A549 treated with Mapracorat at 1 μM for 4 hours (cell line): Measurements from ENCODE around the gene DGKG. TPM values are rescaled to one million over a fixed set of nuclear protein-coding genes. Genes with fewer than 3 reads are reported as not detected.

Source experiments
- total RNA-seq: library from RNA; stranded (reverse); fragments of 200-300 nt; extraction: Qiagen RNA extraction; gene quantifications from 5 replicates; pipeline ENCODE4 v1.2.3, GENCODE V29; 2022

DGKG gene
- 5.7 to 11.4 TPM (median 7.2 TPM) in 5 replicates for total RNA-seq

DNA sequence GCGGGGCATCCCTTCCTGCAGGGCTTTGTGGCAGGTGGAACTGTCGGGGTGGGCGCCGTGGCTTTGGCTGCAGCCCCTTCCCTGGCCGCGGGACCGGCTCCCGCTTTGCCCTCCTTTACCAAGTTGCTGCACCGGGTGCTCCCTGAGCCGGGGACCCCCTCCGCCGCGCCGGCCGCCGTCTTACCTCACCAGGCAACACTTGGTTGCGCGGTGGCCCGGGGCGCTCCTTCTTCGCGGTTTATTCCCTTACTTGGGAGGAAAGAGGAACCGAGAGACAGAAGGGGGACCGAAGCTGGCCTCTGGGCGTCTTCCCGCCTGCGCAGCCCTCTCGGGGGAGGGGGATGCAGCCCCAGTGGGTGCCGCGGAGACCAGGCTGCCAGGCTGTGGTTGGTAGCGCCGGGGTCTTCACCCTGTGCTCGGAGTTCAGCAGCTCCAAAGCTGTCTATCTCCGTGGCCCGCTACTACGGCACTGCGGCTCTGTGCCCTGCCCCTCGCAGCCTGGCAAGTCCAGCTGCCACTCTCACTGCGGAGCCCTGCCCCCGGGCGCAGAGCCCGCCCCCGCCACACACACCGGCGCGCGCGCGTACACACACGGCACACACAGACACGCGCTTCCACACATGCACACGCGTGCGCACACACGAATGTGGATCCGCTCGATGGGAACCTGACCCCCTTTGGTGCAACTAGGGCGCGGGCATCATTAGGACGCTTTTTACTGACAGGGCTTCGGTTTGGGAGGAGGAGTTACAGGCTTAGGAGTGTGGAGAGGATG is at the start of gene DGKG:
Gene DGKG, minus strand, starts transcription at position 473 of the 775 bp plus-strand sequence. CDS start 41,775 bp downstream, outside the sequence.

DNA sequence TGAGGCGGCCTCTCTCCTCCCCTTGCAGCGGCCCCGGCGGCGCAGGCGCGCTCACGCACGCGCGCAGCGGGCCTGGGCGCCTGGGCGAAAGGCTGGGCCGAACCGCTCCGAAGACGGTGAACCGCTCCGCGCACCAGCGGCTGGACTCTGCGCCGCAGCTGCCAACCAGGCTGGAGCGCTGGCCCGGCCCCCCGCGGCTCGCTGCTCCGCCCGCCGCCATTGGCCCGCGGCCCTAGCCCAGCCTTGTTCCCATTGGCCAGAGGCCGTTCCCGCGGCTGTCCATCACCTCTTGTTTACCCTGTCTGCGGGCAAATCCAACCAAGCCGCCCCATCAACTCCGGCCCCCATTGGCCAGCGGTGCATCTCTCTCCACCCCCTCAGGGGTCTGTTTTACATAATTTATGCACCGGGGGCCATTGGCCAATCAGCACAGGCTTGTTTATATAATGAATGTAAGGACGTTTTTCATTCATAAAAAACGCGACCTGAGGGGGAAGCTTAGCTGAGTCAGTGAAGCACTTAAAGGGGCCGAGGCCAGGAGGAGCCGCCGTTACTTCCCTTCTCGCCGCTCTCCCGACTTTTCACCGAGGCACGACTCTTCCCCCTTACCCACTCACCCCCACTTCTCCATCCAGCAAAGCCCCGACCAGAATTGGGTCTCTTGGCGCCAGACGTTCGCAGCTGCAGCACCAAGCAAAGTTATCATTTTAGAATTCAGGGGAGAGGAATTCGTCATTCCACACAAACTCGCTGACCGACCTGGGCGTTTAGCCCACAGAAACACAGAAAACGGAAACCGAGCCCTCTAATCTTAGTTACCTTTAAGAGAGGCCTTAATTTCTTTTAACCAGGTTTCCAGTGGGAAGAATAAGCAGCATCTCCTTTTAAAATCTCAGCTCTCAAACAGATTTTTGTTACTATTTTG is 252.8 kb downstream of the DGKG start, which contains the start of gene ETV5:
Gene ETV5, minus strand, starts transcription at position 149 of the 925 bp plus-strand sequence. CDS start 3,221 bp downstream, outside the sequence.

Other genes with a start within 250 kb of the DGKG start
- gene CRYGS, start 182.1 kb upstream of the DGKG start, total RNA-seq = 0.80 to 0.95 TPM (median 0.83 TPM) in 5 replicates
- 5.4 to 7.5 TPM (median 6.6 TPM) in 5 replicates for gene TBCCD1, start 205.1 kb upstream of the DGKG start, total RNA-seq
- 50.5 to 55.3 TPM (median 53.2 TPM) in 5 replicates for gene DNAJB11, start 208.5 kb upstream of the DGKG start, total RNA-seq